SIG-M5 (cell line): Measurements from ENCODE around the gene PYM1.
"Not testable (repeated sequence)": the region's sequence is repeated elsewhere in the genome, so short reads cannot be mapped to it uniquely, and the experiment has no call there.

ENCODE experiments used
- DNase-seq: peaks from one replicate; lab custom pipeline; 2025; lab: John Stamatoyannopoulos, UW

The PYM1 gene

DNA sequence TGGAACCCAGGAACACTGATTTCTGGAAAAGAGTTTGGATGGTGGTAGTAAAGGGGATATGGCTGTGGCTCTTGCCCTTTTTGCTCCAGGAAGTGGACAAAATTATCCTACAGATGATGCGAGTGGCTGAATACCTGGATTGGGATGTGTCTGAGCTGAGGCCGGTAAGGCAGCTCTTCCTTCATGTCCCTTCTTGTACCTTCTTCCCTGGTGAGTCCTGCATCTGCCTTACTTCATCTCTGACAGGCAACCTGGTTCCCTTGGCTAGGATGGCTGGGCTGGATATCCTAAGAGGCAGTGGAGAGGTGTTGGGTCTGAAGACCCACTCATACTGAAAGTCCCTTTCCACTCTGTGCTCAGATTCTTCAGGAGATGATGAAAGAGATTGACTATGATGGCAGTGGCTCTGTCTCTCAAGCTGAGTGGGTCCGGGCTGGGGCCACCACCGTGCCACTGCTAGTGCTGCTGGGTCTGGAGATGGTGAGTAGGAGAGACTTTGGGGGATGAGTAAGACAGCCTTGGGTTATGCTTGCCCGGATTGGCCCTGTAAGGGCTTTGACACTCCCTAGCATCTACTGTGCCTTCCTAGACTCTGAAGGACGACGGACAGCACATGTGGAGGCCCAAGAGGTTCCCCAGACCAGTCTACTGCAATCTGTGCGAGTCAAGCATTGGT is 11.3 kb upstream of the PYM1 start:
- DNase-seq: no peak

- no peak for DNase-seq
Observed at GRCh38 chr12:55937981-55938380, 10.3 kb upstream of the PYM1 start.

- no peak for DNase-seq
Observed at GRCh38 chr12:55935738-55936151, 8.1 kb upstream of the PYM1 start.

GRCh38 chr12:55934773-55935172 is 7.1 kb upstream of the PYM1 start:
- DNase-seq: no peak

- no peak for DNase-seq
Observed at GRCh38 chr12:55933799-55934742, 6.4 kb upstream of the PYM1 start.

GRCh38 chr12:55933169-55933798 is 5.6 kb upstream of the PYM1 start:
- DNase-seq: no peak

- no peak for DNase-seq
Observed at GRCh38 chr12:55932551-55932910, 4.8 kb upstream of the PYM1 start.

DNA sequence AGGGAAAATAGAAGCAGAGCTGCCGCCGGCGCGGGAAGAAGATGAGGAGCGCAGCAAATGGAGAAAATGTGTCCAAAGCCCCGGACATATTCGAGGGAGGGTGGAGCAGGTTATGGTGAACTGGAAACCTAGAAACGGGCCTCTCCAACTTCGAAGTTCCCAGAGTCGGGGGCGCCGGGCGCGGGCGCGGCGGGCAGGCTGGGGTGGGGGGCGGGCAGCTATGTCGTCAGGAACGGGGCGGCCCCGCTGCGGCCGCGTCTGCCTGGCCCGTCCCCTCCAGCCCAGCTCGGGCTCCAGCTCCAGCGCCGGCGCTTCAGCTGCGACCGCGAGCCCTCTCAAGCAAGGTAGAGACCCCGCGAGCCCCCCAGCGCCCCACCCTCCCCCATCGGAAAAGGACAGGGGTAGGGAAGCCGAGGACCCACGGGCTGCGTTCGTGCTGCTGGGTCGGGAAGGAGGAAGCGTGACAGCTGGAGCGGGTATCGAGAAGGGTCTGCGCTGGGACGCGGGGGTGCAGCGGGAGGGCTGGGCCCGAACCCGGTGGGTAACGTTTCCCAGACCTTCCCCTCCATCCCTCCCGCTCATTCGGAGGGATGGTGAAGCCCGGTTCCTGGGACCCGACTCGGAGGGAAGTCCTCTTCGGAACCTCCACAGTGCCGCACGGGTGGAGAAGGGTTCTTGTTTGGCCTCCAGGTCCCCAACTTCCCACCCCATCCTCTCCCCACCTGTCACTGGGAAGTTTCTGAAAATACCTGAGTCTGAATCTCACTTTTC is 4.3 kb upstream of the PYM1 start:
- no peak for DNase-seq

GRCh38 chr12:55931317-55931779 is 3.7 kb upstream of the PYM1 start:
- no peak for DNase-seq

DNA sequence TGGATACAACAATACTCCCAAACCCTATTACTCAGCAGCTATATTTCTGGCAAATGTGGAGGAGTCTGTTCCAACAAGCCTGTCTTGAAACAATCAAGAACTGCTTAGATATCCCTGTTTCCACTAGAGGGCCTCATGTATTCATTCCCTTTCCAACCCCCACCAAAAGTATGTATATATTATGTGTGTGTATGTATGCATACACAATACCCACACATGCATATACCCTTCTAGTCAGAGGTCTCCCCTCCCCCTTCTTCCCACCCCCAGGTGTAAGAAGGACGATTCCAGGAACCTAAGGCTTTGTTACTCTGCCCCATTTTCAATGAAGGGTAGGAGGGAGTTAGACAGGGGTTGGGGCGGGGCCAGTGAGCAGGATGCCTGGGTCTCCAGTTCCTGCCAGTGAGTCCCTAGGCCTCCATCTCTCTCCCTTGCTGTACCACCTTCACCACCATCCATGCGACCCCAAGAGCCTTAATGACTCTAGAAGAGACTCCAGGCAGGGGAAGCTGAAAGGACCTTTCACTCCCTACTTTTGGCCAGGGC is 3.1 kb upstream of the PYM1 start, which contains the start of gene DGKA:
Gene DGKA, plus strand, starts transcription at position 392 of the 546 bp plus-strand sequence. CDS start 5,342 bp downstream, outside the sequence.
- peak; percentile 53 for DNase-seq

- DNase-seq: peak; percentile 35
Observed at GRCh38 chr12:55929306-55929791, 1.7 kb upstream of the PYM1 start.

- peak; percentile 79 for DNase-seq
Observed at GRCh38 chr12:55926738-55927587, 731 bp downstream of the PYM1 start.

GRCh38 chr12:55925870-55926737 is 1.6 kb downstream of the PYM1 start:
- no peak for DNase-seq

GRCh38 chr12:55925371-55925770 is 2.3 kb downstream of the PYM1 start:
- no peak for DNase-seq

DNA sequence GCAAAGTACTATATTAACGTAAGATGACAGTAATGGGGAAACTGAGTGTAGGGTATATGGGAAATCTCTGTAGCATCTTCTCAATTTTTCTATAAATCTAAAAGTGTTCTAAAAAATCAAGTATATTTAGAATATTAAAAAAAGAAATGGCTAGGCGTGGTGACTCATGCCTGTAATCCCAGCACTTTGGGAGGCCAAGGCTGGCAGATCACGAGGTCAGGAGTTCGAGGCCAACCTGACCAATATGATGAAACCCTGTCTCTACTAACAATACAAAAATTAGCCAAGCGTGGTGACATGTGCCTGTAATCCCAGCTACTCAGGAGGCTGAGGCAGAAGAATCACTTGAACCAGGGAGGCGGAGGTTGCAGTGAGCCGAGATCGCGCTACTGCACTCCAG is 4.0 kb downstream of the PYM1 start:
- DNase-seq: not testable (repeated sequence)

- DNase-seq: no peak
Observed at GRCh38 chr12:55922126-55922525, 5.6 kb downstream of the PYM1 start.

DNA sequence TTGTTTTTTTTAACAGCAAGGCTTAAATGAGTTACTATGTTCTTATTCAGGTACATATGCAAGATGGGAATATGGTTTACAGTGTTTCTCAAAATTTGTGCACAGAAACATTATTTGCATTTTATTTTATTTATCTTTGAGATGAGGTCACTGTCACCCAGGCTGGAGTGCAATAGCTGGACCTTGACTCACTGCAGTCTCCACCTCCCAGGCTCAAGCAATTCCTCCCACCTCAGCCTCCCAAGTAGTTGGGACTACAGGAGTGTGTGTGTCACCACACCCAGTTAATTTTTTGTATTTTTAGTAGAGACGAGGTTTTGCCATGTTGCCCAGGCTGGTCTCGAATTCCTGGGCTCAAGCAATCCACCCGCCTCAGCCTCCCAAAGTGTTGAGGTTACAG is 8.7 kb downstream of the PYM1 start:
- DNase-seq: not testable (repeated sequence)

DNA sequence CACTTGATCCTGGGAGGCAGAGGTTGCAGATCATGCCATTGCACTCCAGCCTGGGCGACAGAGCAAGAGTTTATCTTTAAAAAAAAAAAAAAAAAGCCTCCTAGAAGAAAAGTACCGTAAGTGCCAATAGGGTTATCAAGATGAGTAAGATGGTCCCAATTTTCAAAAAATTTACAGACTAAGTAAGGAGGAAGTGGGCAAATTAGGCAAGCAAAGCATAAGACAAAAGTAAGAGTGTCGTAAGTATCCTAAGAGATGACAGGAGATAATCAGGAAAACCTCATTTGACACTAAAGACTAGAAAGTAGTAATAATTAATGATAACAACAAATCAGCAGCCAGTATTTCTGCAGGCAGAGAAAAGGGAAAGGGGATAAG is 12.2 kb downstream of the PYM1 start:
- DNase-seq: peak; percentile 61

DNA sequence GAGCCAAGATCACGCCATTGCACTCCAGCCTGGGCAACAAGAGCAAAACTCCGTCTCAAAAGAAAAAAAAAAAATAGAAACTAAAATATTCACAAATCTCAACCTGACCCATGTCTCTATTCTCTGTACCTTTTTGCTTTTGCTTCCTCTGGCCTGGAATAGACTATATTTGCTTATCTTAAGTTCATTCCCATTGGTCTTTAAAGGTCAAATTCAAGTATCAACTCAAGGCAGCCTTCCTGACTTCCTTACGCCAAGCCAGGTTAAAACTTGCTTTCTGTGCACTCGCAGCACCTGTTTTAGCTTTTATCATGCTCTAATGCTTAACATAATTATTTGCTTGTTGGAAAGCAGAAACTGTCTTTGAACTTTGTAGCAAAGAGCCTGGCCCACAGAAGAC is 14.8 kb downstream of the PYM1 start:
- DNase-seq: no peak

DNA sequence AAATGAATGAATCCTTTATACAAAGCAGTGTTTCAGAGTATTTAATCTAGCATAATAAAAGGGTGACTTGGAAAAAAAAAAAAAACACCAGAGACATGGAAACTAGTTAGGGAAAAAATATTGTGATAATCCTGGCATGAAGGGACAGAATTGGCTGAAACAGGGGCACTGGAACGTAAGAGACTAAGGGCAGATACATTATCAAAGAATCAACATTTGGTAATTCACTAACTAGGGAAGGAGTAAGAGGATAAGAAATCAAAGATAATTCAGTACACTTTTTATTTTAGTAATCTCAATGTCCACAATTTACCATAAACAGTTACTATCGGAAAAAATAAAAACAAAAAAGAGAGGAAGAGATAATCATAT is 18.2 kb downstream of the PYM1 start:
- DNase-seq: no peak
